AG04450 (cell line): Measurements from ENCODE around the gene ALDH1L1. TPM values are rescaled to one million over a fixed set of nuclear protein-coding genes. Genes with fewer than 3 reads are reported as not detected.

Experiments used
- CTCF ChIA-PET: fragments of 300-600, 350-600 bp; formaldehyde crosslinking; extraction: SDS; loops from one replicate; lab custom pipeline; 2022; ENCODE audit warnings: antibody characterized with exemption, inconsistent platforms; lab: Charles Lee
- POLR2A ChIA-PET: fragments of 350-600 bp; formaldehyde crosslinking; extraction: SDS; loops from one replicate; lab custom pipeline; 2021; ENCODE audit warnings: antibody characterized with exemption, inconsistent platforms; lab: Yijun Ruan, JAX
- DNase-seq: peaks from one replicate; pipeline ENCODE4 v3.0.0-alpha.2; 2011; ENCODE audit warnings: low read depth, low spot score
- H3K27ac ChIP-seq: one replicate; pipeline ENCODE4 v1.5.1; 2012; ENCODE audit warnings: low read depth, low read length, control low read depth
- H3K27me3 ChIP-seq: one replicate; pipeline ENCODE4 v1.6.0; 2012; ENCODE audit warnings: low read length; ENCODE audit not compliant: control insufficient read depth, insufficient read depth
- H3K4me3 ChIP-seq: 2 replicates; pipeline ENCODE4 v1.5.1; 2011; ENCODE audit warnings: mild to moderate bottlenecking, low read depth, low read length, control low read depth
- H3K9me3 ChIP-seq: 2 replicates; pipeline ENCODE4 v1.5.1; 2012; ENCODE audit warnings: low read length; ENCODE audit not compliant: control insufficient read depth, insufficient read depth
- polyA plus RNA-seq: library from polyadenylated mRNA; depleted of rRNA; stranded (reverse); fragments of >200 nt; gene quantifications from 2 replicates; pipeline ENCODE4 v1.2.3, GENCODE V29; 2011
- TF ChIP-seq, protein P1 (sequence below): IDR thresholded peaks from 2 replicates; pipeline ENCODE4 v1.5.1; 2011; ENCODE audit warnings: low read depth, low read length, control low read depth, inconsistent platforms

The ALDH1L1 gene
- polyA plus RNA-seq, 1 experiment: not detected

DNA sequence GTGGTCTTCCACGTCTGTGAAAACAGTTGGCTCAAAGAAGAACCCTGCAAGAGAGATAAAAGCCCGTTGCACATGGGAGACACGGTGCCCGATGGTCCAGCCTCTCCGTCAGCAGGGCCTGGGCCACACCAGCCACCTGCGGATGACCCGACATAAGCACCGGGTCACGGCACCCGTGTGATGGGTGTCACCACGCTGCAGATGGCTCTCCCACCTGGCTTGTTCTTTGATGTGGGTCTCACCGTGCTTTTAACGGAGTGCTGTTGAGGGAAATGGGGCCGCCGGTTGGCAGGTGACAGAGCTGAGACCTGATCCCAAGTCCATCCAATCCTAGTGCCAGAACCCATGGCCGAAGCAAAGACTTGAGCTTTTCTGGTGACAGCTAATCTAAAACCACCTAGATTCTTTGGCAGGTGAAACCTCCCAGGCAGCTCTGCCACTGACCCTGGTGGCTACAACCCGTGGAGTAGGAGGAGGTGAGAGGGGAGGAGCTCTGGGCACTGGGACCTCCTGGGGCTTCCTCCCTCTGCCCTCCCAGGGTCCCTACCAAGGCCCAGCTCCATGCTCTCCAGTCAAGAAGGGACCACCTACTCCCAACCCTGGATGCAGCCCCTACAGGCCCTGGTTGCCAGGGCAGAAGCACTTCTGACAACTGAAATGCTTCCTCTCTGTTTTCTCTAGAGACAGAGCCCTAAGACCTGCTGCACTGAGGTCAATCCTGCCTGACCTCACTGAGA is 73.0 kb downstream of the ALDH1L1 start:
- no peaks in the 10 kb centered on the region for H3K9me3 ChIP-seq
- POLR2A ChIA-PET: no interaction called here
- no peak for DNase-seq
- H3K27ac ChIP-seq: no peak overlapping the region
- peaks cover 11% of the 10 kb centered on the region for H3K27me3 ChIP-seq
- TF ChIP-seq, protein P1, sequence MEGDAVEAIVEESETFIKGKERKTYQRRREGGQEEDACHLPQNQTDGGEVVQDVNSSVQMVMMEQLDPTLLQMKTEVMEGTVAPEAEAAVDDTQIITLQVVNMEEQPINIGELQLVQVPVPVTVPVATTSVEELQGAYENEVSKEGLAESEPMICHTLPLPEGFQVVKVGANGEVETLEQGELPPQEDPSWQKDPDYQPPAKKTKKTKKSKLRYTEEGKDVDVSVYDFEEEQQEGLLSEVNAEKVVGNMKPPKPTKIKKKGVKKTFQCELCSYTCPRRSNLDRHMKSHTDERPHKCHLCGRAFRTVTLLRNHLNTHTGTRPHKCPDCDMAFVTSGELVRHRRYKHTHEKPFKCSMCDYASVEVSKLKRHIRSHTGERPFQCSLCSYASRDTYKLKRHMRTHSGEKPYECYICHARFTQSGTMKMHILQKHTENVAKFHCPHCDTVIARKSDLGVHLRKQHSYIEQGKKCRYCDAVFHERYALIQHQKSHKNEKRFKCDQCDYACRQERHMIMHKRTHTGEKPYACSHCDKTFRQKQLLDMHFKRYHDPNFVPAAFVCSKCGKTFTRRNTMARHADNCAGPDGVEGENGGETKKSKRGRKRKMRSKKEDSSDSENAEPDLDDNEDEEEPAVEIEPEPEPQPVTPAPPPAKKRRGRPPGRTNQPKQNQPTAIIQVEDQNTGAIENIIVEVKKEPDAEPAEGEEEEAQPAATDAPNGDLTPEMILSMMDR: no peak
- H3K4me3 ChIP-seq: no peak overlapping the region
- CTCF ChIA-PET: no interaction called here

DNA sequence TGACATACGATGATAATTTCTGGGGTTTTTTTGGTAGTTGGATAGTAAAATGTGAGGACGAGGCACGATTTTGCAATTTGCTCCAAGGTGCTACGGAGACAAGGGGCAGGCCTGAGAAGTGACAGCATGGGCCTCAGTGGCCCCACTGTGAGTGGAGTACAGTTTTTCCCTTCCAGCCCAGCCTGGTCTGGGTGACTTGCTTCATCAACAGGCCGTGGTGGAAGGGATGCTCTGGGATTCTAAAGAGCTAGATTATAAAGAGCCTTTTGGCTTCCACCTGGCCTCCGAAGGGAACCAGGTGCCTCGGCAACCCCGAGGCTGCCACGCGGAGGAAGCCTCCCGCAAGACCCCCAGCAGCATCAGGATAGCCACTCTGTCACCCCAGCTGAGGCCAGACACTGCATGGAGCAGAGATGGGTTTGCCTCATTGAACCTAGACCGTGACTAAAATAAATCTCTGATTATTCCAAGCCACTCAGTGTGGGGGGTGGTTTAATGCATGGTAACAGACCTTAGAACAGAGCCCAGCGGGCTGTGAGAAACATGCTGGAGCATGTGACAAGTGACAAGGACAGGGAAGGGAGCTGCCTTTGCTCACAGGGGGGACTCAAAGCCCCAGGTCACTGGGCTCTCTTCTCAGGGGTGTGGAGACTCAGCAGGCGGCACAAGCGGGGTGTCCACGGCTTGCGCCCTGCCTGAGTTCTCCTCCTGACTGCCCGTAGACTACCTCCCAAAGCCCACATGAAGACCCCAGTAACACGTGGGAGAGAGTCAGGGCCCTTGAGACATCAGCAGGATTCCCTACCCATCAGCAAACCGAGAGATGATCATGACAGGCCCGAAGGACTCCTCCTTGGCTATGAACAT is 73.8 kb downstream of the ALDH1L1 start:
- ChIA-PET CTCF (no interaction called here), POLR2A (no interaction called here)
- DNase-seq: no peak
- TF ChIP-seq, protein P1: no peak
- Histone ChIP-seq H3K4me3 (no peak overlapping the region), H3K9me3 (no peaks in the 10 kb centered on the region), H3K27ac (no peak overlapping the region), H3K27me3 (peaks cover 11% of the 10 kb centered on the region)

DNA sequence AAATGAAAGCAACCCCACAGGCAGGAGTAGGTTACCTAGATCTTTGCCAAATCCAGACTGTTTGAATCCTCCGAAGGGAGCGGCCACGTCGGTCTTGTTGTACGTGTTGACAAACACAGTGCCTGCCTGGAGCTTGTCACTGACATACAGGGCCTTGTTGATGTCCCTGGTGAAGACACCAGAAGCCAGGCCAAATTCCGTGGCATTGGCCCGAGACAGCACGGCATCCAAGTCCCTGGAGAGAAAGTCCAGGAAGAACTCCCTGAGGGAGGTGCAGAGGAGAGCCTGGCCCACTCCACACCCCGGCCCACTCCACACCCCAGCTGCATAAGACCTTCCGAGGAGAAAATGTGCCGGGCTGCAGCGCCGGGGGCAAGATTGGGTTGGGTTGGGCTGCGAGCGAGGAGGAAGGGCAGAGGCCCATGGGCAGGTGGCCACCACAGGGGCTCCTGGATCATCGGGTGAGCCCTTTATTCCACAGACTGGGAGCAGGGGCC is 74.6 kb downstream of the ALDH1L1 start:
- H3K4me3 ChIP-seq: no peak overlapping the region
- H3K9me3 ChIP-seq: no peaks in the 10 kb centered on the region
- H3K27me3 ChIP-seq: peaks cover 11% of the 10 kb centered on the region
- H3K27ac ChIP-seq: no peak overlapping the region
- TF ChIP-seq, protein P1: no peak
- CTCF ChIA-PET: interaction anchor here (0.6 kb wide), 1 partner anchor 107 kb away, joined by 3 read pairs; no protein-coding TSS in a partner anchor
- DNase-seq: no peak
- POLR2A ChIA-PET: no interaction called here

DNA sequence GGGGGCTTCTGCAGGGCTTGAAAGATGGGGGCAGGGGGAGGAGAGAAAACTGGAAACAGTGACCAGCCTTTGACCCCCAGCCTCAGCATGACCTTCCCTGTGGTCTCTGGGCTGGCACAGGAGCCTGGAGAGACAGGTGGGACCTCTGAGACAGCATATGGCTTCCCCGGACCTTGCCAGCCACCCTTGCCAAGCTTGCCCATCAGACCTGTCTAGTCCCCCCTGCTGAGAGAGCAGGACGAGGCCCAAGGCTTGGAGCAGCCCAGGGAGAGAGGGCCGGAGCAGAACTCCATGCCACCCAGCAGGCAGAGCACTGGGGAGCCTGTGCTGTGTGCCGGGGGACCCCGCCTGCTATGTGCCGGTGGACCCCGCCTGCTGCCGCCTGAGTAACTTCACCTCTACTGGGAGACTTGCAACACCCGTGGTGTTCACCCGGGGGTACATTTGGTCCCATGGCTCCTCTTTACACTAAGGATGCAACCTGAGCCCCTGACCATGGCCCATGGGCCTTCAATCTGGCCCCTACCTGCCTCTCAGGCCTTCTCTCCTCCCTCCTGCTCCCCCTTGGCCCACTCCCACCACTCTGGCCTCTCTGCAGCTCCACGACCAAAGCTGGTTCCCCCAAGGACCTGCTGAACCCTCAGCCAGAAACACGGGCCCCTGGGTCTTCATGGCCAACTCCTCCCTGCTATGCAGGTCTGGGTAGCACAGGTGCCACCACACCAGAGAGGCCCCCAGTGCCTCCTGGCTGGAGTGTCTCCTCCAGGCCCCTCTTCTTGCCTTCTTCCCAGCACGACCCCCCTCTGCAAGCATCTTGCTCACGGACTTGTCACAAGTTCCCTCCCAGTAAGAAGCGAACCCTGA is 75.4 kb downstream of the ALDH1L1 start:
- CTCF ChIA-PET: interaction anchor here (0.6 kb wide), 1 partner anchor 108 kb away, joined by 3 read pairs; no protein-coding TSS in a partner anchor

More for the DNA sequence above, 75.4 kb downstream of the ALDH1L1 start:
- no peak overlapping the region for H3K4me3 ChIP-seq
- no peaks in the 10 kb centered on the region for H3K9me3 ChIP-seq
- H3K27me3 ChIP-seq: peaks cover 11% of the 10 kb centered on the region
- TF ChIP-seq, protein P1: no peak
- no peak overlapping the region for H3K27ac ChIP-seq
- POLR2A ChIA-PET: no interaction called here
- no peak for DNase-seq
